GM12873 (cell line): ENCODE measurements around the gene IDH3G.

Experiments
- TF ChIP-seq, protein P1 (sequence below): IDR thresholded peaks from 2 replicates; pipeline ENCODE4 v1.5.1; 2012; ENCODE audit warnings: low read depth, mild to moderate bottlenecking, moderate library complexity, low read length, control low read depth; ENCODE audit not compliant: insufficient read depth; ENCODE audit errors: missing control alignments

IDH3G gene

DNA sequence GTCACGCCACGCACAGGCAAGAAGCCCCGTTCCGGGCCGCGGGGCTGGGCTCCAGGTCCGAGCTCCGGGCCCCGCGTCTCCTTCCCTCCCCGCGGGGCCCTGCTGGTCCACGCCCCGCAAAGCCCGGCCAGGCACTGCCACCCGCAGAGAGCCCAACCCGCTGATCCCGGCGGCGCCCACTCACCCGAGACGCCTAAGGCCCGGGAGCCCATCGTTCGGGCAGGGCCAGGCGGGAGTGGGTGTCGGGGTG, 35.3 kb upstream of the IDH3G start:
- TF ChIP-seq, protein P1, sequence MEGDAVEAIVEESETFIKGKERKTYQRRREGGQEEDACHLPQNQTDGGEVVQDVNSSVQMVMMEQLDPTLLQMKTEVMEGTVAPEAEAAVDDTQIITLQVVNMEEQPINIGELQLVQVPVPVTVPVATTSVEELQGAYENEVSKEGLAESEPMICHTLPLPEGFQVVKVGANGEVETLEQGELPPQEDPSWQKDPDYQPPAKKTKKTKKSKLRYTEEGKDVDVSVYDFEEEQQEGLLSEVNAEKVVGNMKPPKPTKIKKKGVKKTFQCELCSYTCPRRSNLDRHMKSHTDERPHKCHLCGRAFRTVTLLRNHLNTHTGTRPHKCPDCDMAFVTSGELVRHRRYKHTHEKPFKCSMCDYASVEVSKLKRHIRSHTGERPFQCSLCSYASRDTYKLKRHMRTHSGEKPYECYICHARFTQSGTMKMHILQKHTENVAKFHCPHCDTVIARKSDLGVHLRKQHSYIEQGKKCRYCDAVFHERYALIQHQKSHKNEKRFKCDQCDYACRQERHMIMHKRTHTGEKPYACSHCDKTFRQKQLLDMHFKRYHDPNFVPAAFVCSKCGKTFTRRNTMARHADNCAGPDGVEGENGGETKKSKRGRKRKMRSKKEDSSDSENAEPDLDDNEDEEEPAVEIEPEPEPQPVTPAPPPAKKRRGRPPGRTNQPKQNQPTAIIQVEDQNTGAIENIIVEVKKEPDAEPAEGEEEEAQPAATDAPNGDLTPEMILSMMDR = no peak

DNA sequence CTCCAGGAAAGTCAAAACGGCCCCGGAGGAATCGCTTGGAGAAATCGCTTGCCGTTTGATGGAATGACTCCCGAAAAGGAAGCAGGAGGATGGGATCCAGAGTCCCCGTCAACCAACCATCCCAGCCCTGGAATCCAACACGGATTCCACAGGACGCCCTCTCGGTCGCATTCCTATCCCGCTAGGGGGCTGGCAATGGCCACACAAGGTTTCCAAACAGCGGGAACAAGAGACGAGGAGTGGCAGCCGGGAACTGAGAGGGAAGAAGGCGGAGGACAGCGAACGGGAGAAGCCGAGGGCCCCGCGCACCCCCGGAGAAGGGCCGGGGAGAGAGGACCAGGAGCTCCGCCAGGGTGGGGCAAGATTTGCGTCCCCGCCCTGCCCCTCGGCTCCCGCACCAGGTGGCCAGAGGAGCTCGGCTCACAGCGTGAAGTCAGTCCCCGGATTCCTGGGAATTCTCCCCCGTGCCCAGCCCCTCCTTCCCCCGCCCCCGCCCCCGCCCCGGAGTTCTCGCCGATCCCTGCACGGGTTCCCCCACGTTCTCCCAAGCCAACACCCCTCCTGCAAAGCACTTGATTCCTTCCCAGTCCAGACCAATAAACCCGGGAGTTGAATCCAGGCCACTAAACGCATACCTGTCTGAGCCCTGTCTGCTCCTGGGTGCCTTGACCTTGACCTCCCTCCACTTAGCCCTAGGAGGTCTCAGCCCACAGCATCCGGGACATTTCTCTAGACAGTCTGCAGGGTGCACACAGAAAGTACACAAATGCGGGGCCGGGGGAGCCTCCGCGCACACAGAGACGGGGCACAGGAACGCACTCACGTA, 34.8 kb upstream of the IDH3G start:
- TF ChIP-seq, protein P1 = no peak

DNA sequence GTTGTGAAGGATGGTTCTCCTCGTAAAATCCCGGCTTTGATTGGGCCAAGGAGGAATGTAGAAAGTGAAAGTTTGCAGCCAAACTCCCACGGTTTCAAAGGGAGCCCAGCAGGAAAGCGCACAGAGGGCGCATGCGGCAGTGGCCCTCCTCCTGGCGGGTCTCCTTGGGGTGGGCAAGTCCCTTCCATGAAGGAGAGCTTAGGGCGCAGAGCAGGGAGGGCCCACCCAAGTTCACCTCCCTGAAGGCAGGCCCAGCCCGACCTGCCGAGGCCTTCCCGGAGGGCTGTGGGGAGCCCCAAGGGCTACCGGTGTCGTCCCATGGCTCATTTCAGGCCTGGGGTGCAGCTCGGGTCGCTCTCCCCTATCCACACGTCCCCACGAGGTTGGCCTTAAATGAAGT, 34.1 kb upstream of the IDH3G start:
- TF ChIP-seq, protein P1 = no peak

DNA sequence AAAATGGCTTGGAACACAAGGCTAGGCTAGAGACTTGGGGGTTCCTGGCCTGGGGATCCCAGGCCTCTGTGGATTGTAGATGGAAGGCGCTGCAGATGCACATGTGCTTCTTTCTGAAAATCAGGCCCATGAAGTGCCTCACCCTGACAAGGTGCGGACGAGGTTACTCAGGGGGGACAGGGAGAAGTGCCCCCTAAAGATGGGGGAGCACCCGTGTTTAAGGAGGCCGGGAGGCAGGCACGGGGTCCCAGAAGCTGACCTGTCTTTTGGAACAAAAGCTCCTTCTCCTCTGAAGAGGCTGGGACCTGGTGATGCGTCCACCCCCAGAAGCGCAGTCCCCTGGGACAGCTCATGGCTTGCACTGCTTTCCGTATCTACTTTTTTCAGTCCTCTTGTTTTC, 33.7 kb upstream of the IDH3G start:
- TF ChIP-seq, protein P1 = no peak

DNA sequence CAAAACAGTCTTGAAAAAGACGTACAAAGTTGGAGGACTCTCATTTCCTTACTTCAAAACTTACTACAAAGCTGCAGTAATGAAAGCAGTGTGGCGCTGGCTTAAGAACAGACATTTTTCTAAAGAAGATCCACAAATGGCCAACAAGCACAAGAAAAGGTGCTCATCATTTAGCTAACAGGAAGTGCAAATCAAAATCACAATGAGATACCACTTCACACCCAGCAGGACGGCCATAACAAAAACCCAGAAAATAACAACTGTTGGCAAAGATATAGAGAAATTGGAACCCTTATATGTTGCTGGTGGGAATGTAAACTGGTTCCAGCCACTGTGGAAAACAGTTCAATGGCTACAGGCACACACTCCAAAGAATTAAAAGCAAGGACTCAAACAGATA, 32.8 kb upstream of the IDH3G start:
- TF ChIP-seq, protein P1 = no peak

GRCh38 chrX:153825042-153825441, 30.9 kb upstream of the IDH3G start:
- TF ChIP-seq, protein P1 = no peak

- TF ChIP-seq, protein P1 = no peak
Measured at GRCh38 chrX:153824348-153824747, 30.2 kb upstream of the IDH3G start.
